ENCODE measurements around the gene JDP2. TPM values are rescaled to one million over a fixed set of nuclear protein-coding genes. Genes with fewer than 3 reads are reported as not detected.

The JDP2 gene
- total RNA-seq, 1 experiment from 2014 or later = 22.8 TPM

DNA sequence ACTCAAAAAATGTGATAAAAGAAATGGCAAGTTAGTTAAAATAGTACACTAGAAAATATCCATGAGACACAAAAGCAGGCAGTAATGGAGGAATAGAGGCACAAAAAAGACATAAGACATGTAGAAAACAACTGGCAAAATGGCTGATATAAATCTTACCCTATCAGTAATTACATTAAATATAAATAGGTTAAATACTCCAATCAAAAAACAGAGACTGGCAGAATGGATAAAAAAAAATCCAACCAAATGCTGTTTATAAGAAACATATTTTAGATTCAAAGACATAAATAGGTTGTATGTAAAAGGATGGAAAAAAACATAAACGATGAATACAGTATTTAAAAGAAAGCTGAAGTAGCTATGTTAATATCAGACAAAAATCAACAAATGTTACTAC lies 79.1 kb downstream of the JDP2 start:
- no peak overlapping the region for H3K4me2 ChIP-seq (ENCODE audit: insufficient read depth, insufficient read length, low read length)
- no peak overlapping the region for H3K23ac ChIP-seq (ENCODE audit: insufficient read length, low read depth, low read length)
- H2BK120ac ChIP-seq (ENCODE audit: low read depth, low read length, poor library complexity, severe bottlenecking) = no peak overlapping the region
- Mint-ChIP-seq H3K27ac (no peak overlapping the region), H3K36me3 (ENCODE audit: insufficient read depth in 1 of 3, low read depth in 3 of 3) (peaks cover 0 to 2% (median 0%) of the 10 kb centered on the region in 3 experiments; a peak in 1 of 7 replicates), H3K27me3 (ENCODE audit: low read depth) (no peaks in the 10 kb centered on the region), H3K4me1 (no peaks in the 10 kb centered on the region), H3K4me3 (no peak overlapping the region), H3K9me3 (peaks cover 3 to 5% of the 10 kb centered on the region in 2 experiments; a peak in 4 of 5 replicates)
- H4K91ac ChIP-seq (ENCODE audit: insufficient read length, low read depth, low read length) = no peak overlapping the region
- no peaks in the 10 kb centered on the region for H3K79me1 ChIP-seq (ENCODE audit: insufficient read depth, low read depth, low read length, poor library complexity, severe bottlenecking)
- no peaks in the 10 kb centered on the region for H3K4me1 ChIP-seq (ENCODE audit: insufficient read depth, low read length)
- no peak overlapping the region for H2BK12ac ChIP-seq (ENCODE audit: insufficient read length, low read depth, low read length)
- H3K18ac ChIP-seq (ENCODE audit: insufficient read length, low read depth, low read length) = no peak overlapping the region
- no peak overlapping the region for H2BK5ac ChIP-seq (ENCODE audit: insufficient read length, low read length)
- H3K9ac ChIP-seq (ENCODE audit: extremely low read depth, insufficient read length, low read length) = no peak overlapping the region
- H3K79me2 ChIP-seq (ENCODE audit: insufficient read depth, low read length) = no peaks in the 10 kb centered on the region
- no peak overlapping the region for H3K27ac ChIP-seq (ENCODE audit: insufficient read length, low read depth, low read length)
- H3K56ac ChIP-seq (ENCODE audit: insufficient read length, low read depth, low read length) = no peak overlapping the region
- TF ChIP-seq, protein P1, sequence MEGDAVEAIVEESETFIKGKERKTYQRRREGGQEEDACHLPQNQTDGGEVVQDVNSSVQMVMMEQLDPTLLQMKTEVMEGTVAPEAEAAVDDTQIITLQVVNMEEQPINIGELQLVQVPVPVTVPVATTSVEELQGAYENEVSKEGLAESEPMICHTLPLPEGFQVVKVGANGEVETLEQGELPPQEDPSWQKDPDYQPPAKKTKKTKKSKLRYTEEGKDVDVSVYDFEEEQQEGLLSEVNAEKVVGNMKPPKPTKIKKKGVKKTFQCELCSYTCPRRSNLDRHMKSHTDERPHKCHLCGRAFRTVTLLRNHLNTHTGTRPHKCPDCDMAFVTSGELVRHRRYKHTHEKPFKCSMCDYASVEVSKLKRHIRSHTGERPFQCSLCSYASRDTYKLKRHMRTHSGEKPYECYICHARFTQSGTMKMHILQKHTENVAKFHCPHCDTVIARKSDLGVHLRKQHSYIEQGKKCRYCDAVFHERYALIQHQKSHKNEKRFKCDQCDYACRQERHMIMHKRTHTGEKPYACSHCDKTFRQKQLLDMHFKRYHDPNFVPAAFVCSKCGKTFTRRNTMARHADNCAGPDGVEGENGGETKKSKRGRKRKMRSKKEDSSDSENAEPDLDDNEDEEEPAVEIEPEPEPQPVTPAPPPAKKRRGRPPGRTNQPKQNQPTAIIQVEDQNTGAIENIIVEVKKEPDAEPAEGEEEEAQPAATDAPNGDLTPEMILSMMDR (conservative IDR thresholded peaks at IDR 0.05) = no peak
- H3K14ac ChIP-seq (ENCODE audit: insufficient read depth, low read length) = no peak overlapping the region
- H4K20me1 ChIP-seq (ENCODE audit: control insufficient read depth, insufficient read depth, insufficient read length) = no peaks in the 10 kb centered on the region
- no peak overlapping the region for H3K4ac ChIP-seq (ENCODE audit: low read depth, low read length)
- no peak overlapping the region for H2AFZ ChIP-seq (ENCODE audit: low read length)
- no peak overlapping the region for H4K8ac ChIP-seq (replicated peaks; ENCODE audit: insufficient read length, low read depth, low read length)
- H2AK5ac ChIP-seq (ENCODE audit: insufficient read length, low read length) = no peak overlapping the region
- H2BK15ac ChIP-seq (ENCODE audit: low read depth, low read length) = no peak overlapping the region
- H3K9me3 ChIP-seq (ENCODE audit: control insufficient read depth, low read depth, low read length) = no peaks in the 10 kb centered on the region
- no peak overlapping the region for H4K5ac ChIP-seq (ENCODE audit: insufficient read length, low read depth, low read length)
- no peaks in the 10 kb centered on the region for H3K27me3 ChIP-seq (ENCODE audit: insufficient read depth, low read length)
- H2BK20ac ChIP-seq (ENCODE audit: low read depth, low read length, poor library complexity, severe bottlenecking) = no peak overlapping the region
- no peak overlapping the region for H3T11ph ChIP-seq (ENCODE audit: low read length)
- DNase-seq = no peak
- no peaks in the 10 kb centered on the region for H3K23me2 ChIP-seq (ENCODE audit: insufficient read length, low read depth, low read length, poor library complexity, severe bottlenecking)
- WGBS (ENCODE audit: extremely low coverage, insufficient read length, low lambda C conversion rate) = no CpG with 5 or more reads among the region's 1 CpG
